GM19025 (cell line): ENCODE measurements around the gene KRTAP10-6.
"Not testable (repeated sequence)": the region's sequence is repeated elsewhere in the genome, so short reads cannot be mapped to it uniquely, and the experiment has no call there.

Source experiments
- ATAC-seq: cut with Tn5 transposase; IDR thresholded peaks from one replicate; pipeline ENCODE4 v1.9.1; 2021; ENCODE audit warnings: mild to moderate bottlenecking, low read depth, moderate library complexity; ENCODE audit not compliant: unreplicated experiment

Gene KRTAP10-6

GRCh38 chr21:44579833-44580144 lies 12.5 kb downstream of the KRTAP10-6 start:
- ATAC-seq = no peak

DNA sequence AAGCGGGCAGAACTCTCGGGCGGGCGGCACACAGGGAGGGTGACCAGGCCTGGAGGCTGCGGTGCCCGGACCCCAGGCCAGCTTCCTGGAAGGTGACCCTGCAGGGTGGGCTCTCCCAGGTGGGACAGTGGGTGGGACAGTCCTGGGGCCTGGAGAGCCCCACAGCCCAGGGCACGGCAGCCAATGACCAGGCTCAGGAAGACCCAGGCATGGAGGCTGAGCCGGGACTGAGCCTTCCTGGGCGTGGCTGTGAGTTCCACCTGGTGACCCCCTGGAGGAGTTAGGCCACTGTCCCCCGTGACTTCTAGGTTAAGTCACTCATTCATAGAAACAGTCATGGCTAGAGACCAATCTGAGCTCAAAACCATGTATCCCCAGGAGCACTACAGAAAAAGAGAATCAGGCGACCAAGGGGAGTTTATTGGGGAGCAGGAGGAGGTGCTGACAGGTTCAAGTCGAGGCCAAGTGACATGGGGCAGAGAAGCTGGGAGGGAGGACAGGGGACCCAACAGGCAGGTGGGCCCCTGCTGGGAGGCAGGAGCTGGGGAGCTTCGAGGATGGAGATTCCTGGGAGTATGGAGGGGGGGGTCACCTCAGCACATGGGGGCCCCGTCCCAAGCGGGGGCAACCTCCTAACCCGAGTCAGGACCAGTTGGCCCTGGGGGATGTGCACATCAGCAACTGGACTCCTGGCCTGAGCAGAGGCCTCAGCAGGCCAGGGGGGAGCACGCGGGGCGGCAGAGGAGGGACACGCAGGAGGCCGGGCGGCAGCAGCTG lies 13.1 kb downstream of the KRTAP10-6 start:
- no peak for ATAC-seq

DNA sequence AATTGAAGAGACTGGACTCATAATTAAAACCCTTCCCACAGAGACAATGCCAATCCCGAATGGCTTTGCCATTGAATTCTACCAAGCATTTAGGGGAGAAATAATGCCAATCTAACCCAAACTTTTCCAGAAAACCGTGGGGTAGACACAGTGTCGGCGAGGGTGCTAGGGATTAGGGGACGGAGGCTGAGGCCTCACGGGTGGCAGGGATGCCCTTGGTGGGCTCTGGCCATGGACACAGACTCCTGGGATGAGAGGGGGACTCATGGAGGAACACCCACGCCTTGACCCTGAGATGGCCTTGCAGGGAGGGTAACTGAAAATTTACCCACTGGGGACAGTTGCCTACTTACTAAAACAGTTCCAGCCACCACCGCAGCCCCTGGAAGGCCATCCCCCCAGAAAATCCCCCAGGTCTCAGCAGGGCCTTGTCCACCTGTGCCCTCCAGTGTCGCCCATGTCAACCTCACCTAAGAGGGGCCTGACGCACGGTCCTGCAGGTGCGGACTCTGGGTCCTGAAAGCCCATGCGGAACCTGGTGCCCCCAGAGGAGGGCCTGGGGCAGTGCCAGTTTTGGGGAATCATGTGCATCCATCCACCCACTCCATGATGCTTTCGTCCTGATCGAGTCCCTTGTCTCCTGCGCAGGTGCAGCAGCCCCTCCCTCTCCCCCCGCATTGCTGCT lies 13.8 kb downstream of the KRTAP10-6 start:
- no peak for ATAC-seq

- no peak for ATAC-seq
These were observed 16.3 kb downstream of the KRTAP10-6 start for GRCh38 chr21:44576025-44576420.

DNA sequence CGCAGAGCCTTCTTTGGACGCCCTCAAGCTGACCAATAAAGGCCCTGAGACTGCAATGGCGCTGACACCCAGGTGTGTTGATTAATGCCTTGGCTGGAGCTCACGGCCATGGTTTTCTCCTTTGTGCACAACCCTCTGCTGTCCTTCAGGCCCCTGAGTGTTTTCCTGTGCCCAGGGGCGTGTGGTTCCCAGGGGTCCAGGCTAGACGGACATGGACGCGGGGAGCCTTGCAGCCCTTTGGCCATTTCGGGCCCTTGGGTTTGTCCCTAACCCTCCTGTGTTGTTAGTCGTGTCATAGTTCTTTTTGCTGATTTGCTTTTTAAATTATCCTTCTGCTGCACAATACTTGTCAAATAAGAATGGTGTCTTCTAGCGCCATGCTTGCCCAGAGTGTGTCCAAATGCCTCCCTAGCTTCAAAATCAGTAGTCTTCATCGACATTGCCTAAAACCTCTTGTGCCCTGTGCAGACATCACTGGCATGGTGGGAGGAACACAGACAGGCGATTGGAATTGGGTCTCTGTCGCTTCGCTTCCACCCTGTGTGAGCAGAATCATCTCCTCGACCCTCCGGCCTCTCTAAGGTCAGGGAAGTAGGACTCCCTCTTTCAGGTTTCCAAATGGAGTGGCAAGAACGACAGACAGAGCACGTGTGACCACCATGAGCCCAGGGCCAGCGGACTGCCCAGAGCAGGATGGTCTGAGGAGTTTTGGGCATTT lies 16.8 kb downstream of the KRTAP10-6 start:
- no peak for ATAC-seq

DNA sequence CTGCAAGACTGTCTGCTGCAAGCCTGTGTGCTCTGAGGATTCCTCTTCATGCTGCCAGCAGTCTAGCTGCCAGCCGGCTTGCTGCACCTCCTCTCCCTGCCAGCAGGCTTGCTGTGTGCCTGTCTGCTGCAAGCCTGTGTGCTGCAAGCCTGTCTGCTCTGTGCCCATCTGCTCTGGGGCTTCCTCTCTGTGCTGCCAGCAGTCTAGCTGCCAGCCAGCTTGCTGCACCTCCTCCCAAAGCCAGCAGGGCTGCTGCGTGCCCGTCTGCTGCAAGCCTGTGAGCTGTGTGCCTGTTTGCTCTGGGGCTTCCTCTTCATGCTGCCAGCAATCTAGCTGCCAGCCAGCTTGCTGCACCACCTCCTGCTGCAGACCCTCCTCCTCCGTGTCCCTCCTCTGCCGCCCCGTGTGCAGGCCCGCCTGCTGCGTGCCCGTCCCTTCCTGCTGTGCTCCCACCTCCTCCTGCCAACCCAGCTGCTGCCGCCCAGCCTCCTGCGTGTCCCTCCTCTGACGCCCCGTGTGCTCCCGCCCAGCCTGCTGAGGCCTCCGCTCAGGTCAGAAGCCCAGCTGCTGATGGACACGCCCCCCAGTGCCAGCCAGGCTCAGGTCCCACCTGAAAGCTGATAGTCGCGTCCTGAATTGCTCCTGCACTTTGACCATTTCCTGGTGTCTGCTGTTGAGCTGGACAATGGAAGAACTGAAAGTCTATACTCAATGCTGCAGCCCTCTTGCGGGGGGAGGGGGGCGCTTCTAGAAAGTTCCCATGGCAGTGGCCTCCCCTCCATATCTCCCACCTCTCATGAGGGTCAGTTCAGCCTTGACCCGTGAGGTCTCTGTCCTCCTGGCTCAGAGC lies 17.6 kb downstream of the KRTAP10-6 start:
- no peak for ATAC-seq

DNA sequence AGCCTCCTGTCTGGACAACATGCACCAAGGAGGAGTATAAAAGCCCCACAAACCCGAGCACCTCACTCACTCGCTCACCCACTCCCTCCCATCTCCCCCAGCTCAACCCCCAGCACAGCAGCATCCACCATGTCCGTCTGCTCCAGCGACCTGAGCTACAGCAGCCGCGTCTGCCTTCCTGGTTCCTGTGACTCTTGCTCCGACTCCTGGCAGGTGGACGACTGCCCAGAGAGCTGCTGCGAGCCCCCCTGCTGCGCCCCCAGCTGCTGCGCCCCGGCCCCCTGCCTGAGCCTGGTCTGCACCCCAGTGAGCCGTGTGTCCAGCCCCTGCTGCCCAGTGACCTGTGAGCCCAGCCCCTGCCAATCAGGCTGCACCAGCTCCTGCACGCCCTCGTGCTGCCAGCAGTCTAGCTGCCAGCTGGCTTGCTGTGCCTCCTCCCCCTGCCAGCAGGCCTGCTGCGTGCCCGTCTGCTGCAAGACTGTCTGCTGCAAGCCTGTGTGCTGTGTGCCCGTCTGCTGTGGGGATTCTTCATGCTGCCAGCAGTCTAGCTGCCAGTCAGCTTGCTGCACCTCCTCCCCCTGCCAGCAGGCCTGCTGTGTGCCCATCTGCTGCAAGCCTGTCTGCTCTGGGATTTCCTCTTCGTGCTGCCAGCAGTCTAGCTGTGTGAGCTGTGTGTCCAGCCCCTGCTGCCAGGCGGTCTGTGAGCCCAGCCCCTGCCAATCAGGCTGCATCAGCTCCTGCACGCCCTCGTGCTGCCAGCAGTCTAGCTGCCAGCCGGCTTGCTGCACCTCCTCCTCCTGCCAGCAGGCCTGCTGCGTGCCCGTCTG lies 18.5 kb downstream of the KRTAP10-6 start, which contains the start of gene KRTAP10-4:
TSS of gene KRTAP10-4 (plus strand) at position 100 of the 827 bp plus-strand sequence. CDS start at position 130, 30 bp downstream.
- ATAC-seq = not testable (repeated sequence)

- ATAC-seq = no peak
These were observed 19.2 kb downstream of the KRTAP10-6 start for GRCh38 chr21:44572959-44573583.

DNA sequence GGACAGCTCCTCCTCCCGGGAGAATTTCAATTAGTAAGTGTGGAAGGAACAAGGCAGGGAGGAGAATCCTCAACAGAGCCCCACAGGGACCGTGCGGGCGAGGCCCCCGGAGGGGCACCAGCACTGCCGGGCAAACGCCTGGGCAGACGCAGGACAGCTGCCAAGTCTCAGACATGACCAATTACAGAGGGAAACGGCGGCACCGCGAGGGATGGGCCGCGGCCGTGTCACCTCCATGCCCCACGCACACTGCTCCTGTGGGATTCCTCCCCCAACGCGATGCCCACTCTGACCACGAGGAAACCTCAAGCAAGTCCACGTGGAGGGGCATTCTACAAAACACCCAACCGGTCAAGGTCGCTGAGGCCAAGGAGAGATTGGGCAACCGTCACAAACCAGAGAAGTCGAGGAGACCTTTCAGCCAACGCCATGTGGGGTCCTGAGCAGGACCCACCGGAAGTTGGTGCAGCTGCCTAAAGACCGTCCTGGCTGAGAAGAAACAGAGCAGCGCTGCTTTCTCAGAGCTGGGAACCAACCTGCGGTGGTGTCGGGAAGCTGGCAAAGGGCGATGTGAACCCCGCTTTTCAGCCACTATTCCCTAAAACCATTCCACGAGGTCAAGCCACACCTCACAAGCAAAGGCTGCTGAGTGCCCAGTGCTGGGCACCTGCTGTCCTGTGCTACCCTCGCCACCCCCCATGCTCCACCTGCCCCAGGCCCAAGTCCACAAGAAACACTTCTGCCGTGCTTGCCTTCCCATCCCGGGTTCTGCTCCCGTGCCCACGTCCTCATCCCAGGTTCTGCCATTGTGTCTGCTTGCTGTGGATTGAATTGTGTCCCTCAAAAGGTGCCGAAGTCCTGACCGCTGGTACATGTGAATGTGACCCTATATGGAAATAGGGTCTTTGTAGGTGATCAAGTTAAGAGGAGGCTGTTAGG lies 20.2 kb downstream of the KRTAP10-6 start:
- ATAC-seq = no peak

DNA sequence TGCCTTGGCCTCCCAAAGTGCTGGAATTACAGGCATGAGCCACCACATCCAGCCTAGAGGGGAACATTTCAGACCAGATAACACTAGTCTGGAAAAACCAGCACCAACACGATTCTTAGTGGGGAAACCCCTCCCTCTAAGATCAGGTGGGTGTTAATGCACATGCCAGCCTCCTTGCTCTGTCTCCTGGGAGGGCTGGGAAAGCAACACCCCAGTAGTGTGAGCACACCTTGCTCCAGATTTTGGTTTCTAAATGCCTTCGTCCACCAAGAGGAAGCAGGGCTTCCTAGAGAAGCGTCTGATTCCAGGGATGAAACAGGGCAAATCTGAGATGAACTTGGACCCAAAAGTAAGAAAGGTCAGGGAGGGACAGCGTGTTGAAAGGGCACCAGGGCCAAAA lies 21.0 kb downstream of the KRTAP10-6 start:
- ATAC-seq = no peak

GRCh38 chr21:44569861-44570517 lies 22.3 kb downstream of the KRTAP10-6 start:
- ATAC-seq = no peak

DNA sequence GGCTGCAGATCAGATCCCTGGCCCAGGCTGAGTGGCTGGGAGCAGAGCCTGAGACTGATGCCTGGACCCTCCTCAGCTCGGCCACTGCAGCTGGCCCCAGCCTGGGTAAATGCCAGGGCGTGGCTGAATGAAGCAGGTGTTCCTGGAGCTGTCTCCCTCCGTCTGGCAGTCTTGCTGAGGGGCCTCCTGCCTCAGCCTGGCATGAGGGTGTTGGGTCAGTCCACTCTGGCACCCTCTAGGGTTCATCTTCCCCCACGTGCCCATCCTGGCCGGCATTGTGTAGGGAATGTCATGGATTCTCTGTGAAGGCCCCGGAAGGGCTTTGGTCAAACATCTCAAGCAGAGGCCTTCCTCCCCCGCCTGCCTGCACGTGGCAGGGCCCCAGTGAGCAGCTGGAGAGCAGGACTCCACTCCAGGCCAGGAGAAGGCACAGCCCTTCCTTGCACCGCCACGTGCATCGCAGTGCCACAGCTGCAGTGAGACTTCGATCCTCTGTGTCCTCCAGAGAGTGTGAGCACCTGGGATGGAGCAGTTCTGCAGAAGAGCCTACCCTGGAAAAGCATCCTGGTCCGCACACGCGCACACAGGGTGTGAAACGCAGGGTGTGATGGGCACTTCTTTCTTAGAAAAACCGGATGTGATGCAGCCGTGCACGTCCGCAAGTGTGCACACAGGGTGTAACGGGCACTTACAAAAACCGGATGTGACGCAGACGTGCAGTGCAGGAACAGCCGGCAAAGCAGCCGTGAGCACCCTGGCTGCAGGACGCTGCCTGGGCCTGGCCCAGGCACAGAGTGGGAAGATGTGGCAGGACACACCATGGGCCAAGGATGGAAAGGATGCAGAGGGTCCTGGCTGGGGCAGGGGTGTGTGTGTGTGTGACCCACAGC lies 23.4 kb downstream of the KRTAP10-6 start:
- ATAC-seq = no peak

GRCh38 chr21:44568261-44568660 lies 24.0 kb downstream of the KRTAP10-6 start:
- ATAC-seq = no peak

GRCh38 chr21:44567481-44568171 lies 24.7 kb downstream of the KRTAP10-6 start:
- no peak for ATAC-seq

GRCh38 chr21:44566403-44566802 lies 25.9 kb downstream of the KRTAP10-6 start:
- ATAC-seq = no peak
